GM19351 (cell line): ENCODE data around the gene ABCF1.
"Not testable (repeated sequence)": the region's sequence is repeated elsewhere in the genome, so short reads cannot be mapped to it uniquely, and the experiment has no call there.

Experiments used
- ATAC-seq: cut with Tn5 transposase; IDR thresholded peaks from one replicate; pipeline ENCODE4 v1.9.1; 2021; ENCODE audit warnings: mild to moderate bottlenecking, moderate library complexity; ENCODE audit not compliant: unreplicated experiment

Gene ABCF1

DNA sequence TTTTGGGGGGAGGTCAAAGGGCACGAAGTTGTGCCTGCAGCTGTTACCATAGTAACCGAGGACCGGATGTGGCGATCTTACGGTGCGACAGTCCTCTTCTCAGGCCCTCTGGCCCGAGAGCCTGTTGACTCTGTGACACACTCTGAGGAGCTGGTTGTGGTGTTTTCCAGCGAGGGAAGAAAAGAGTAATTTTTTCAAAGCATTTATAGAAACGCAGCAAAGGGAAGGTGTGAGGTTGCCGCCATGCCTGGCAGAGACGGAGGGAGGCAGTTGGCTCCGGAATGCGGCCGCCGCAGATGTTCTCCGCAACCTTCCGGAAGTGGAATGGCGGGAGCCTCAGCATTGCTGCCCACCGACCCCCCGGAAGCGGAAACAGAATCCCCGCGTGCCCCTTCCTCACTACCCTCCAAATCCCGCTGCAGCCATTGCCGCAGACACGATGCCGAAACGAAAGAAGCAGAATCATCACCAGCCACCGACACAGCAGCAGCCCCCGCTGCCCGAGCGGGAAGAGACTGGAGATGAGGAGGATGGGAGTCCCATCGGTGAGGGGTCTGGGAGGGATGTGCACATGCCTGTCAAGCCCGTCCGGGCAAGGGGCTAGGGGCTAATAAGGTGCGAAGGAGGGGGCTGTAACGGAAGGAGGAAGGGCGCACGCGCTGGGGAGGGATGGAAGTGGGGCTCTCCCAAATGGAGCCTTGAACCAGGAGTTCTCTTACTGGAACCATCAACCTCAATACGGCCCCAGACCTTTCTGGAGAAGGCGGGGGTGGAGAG lies 14.1 kb upstream of the ABCF1 start, which contains the start of gene PRR3:
PRR3 (plus strand) TSS at position 390 of the 777 bp plus-strand sequence; CDS start at position 440, 50 bp downstream.
- ATAC-seq, result peak; percentile 60

DNA sequence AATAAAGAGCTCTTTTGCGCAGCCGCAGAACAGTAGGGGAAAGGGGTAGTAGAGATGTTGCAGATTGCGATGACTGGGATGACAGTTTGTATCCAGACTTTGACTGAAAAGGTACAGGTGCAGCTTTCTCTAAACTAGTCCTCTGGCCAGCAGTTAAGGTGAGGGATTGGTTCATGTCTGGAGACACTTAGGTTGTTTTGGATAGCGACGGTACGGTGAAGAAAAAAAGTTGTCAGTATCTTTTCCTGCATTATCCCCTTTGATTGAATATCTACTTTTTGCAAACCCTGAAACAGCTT lies 13.6 kb upstream of the ABCF1 start:
- no peak for ATAC-seq

DNA sequence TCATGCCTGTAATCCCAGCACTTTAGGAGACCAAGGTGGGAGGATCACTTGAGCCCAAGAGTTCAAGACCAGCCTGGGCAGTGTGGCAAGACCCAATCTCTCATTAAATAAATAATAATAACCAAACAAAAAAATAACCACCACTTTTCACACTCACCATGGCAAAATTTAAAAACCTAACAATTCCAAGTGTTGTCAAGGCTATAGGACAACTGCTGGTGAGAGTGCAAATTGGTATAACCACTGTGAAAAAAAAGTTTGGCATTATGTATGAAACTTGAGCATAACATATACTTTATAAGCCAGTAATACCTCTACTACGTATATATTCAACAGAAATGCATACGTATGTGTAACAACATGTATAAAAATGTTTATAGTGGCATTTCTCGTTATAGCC lies 10.3 kb upstream of the ABCF1 start:
- ATAC-seq, result no peak

DNA sequence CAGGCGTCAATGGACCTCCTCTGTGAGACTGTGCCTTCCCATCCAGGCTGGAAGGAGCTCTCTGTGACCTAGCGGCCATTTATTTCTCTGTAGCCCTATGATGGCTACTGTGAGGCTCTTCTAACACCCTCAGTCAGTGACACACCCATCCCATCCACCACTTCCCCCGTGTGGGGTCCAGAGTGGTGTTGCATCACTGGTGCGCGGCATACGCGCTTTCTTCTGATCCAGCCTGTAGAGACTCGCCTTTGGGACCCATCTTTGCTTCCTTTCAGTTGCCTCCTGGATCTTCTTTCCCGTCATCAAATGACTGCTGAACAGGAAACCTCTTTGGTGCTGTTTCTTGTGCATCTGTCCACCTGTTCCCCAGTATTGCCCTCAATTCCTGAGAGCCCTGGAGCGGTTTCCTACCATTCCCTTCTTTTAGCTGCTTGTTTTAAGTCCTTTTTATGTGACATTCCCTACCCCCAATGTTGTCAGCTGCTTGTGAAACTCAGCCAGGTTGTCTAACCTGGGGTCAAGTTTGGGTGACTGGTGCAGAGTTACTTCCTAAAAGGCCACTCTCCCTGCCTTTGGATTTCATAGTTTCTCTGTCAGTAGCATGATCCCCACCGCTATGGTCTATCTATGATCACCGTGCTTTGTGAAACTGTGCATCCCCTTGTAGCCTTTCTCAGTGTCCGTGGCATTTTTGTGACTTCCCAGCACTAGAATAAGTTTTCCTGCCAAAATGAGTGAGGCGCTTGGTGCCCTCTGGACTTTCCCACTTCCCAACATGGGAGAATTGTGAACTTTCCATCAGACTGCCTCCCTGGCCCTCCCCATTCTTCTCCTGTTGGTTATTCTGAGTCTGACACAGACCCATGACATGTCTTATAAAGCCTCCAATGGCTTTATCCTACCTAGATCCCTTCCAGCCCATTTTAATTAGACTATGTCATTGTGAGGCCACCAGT lies 8.5 kb upstream of the ABCF1 start:
- ATAC-seq, result no peak

DNA sequence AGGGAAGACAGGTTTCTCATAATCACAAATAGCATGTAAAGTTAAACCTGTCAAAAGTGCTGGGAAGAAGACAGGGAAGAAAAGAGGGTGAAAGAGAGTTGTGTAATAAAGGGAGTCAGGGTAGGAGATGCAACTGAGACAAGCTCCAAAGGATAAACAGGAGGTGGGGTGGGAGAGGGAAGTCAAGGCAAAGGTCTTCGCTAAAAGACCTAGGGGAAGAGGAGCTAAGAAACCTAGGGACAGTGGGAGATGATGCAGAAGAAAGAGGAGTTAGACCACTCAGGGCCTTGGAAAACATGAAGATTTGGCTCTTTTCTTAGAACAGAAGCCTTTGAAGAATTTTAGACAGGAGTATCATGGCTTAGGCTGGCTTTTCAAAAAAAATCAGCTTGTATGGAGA lies 7.1 kb upstream of the ABCF1 start:
- ATAC-seq, result no peak

DNA sequence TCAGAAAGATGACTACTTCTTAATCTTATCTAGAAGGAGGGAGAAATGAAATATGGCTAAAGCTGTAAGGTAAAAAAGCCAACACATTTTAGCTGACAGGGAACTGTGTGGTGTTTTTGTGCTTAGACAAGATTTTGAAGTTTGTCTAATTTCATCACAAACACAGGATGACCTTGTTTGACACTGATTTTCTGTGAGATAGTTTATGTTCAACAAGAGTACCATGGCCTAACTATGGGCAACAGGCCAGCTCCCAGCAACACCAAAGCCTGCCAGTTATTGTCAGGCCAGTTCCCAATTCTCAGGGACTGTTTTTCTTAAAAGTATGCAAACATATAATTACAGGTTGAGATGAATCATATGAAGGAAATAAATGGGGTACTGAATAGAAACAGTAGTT lies 5.5 kb upstream of the ABCF1 start:
- ATAC-seq, result no peak

DNA sequence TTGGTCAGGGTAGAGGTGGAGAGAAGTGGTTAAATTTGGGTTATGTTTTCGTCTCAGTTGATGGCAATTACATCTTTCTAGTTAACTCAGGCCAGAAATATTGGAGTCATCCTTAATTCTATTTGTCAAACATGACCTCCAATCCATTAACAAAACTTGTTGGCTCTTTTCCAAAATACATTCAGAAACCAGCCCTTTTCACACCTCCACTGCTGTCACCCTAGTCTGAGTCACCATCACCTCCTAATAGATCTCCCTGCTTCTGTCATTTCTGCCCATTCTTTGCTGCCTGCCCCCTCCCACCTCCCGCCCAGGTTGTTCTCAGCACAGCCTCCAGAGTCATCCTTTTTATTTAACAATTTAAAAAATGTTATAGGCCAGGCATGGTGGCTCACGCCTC lies 3.0 kb upstream of the ABCF1 start:
- ATAC-seq, result no peak

DNA sequence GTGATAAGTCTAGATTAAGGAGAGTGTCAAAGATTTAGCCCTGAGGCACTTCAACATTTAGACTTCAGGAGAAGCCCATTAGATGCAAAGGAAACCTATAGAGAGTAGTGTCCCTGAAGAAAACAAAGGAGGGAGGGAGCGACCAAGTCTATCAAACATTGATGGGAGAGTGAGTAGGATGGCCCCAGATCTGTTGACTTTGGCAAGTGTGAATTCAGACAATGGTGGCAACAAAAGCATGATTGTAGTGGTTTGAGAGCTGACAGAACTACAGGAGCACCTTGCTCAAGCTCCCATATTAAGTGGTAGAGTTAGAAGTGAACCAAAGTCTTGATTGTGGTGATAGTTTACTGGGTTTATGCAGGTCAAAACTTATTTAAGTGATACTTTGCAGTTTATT lies 979 bp upstream of the ABCF1 start:
- ATAC-seq, result no peak

DNA sequence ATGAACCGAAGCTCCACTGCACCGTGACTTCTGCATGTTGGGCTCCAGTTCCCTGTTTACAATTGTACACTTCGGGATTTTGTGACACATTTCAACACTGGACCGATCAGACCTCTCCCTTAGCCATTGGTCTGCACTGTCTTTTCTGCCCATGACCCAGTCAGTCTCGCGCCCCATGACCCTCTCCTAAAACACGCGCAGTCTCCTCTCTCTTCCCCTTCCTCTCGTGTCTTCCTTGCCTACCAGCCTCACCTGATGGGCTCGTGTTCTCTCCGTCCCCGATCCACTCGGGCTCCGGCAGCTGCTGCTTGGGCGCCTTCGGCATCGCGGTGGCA lies 535 bp upstream of the ABCF1 start:
- peak; percentile 11 for ATAC-seq

DNA sequence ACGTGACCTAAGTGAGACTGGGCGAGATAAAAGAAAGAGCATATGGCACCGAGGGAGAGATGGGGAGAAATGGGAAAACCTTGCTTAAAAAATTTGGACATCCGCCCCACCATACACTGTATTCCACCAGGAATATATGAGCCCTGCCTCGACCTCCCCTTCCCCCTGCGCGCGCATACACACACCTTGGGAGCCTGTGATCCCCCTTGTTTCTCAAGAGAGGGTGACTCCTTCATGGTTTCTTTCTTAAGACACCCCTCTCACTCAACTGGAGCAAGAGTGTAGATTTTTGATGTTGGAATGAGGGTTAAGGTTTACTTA lies 480 bp downstream of the ABCF1 start:
- ATAC-seq, result no peak

DNA sequence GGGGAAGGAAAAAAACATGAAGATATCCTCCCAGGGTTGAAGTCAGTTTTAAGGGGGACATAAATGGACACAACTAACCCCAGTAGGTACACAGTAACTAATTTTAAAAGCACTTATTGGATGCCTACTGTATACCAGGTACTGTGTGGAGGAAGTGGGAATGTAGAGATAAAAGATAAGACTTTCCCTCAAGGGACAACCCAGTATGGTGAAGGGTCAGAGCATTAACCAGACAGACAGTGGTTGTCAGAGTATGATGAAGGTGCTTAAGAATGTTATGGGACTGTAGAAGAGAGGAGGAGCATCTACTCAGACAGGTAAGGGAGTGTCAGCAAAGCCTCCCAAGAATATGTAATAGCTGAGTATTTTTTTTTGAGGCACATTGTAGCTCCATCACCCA lies 906 bp downstream of the ABCF1 start:
- ATAC-seq, result no peak

DNA sequence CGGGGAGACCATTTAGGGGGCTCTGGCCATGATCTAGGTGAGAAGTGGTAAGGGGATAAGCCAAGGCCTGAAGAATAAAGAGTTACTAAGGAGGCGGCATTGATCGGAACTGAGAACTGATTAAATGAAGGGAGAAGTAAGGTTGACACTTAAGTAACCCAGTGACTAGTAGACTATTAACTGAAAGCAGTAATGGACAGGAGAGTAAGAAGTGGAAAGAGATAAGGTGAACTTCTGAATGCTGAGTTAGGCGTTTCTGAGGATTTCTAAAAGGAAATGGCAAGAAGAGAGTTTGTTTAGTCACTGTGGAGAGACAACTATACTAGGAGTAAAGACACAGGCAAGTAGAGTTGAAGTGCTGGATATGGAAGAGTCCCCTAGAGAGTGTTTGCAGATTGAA lies 1.9 kb downstream of the ABCF1 start:
- no peak for ATAC-seq

DNA sequence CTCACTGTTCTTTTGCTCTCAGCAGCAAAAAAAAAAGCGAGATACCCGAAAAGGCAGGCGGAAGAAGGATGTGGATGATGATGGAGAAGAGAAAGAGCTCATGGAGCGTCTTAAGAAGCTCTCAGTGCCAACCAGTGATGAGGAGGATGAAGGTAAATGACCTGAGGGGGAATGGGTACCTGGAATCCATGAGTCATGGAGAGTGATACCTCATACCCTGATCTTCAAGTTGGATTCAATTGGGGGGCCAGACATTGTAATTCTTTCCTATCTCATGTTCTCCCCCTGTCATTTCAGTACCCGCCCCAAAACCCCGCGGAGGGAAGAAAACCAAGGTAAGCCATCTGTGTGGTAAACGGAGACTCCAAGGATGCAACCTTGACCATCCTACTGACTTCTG lies 6.8 kb downstream of the ABCF1 start:
- no peak for ATAC-seq

DNA sequence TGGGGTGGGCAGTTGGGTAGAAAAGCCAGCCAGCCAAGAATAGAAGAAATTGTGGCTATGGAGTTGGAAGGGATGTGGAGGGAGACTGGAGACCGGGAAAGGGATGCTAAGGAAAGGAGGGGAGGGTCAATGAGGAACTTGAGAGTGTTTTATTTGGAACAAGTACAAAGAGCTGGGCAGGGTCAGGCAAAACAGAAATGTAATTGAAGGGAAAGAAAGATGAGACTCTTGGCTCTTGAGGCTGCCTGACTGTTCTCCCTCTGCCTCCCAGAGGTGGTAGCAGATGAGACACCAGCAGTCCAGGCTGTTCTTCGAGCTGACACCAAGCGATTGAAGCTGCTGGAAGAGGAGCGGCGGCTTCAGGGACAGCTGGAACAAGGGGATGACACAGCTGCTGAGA lies 12.7 kb downstream of the ABCF1 start:
- no peak for ATAC-seq

DNA sequence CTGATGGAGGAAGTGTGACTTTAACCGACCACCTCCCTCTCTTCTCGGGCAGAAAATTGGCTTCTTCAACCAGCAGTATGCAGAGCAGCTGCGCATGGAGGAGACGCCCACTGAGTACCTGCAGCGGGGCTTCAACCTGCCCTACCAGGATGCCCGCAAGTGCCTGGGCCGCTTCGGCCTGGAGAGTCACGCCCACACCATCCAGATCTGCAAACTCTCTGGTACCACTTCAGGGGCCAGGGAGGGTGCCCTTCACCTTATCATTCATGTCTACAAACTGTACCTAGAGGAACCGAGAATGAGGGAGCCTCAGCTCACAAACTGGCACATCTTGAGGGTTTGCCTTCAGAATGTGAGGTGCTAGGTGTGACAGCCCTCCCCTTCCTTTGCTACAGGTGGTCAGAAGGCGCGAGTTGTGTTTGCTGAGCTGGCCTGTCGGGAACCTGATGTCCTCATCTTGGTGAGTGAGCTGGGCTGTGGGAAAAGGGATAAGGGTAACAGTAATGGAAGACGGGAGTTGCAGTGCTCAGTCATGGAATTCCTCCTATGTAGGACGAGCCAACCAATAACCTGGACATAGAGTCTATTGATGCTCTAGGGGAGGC lies 18.6 kb downstream of the ABCF1 start:
- ATAC-seq, result no peak

DNA sequence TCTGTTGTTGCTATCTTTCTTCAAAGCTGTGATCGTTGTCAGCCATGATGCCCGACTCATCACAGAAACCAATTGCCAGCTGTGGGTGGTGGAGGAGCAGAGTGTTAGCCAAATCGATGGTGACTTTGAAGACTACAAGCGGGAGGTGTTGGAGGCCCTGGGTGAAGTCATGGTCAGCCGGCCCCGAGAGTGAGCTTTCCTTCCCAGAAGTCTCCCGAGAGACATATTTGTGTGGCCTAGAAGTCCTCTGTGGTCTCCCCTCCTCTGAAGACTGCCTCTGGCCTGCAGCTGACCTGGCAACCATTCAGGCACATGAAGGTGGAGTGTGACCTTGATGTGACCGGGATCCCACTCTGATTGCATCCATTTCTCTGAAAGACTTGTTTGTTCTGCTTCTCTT lies 19.3 kb downstream of the ABCF1 start:
- no peak for ATAC-seq

DNA sequence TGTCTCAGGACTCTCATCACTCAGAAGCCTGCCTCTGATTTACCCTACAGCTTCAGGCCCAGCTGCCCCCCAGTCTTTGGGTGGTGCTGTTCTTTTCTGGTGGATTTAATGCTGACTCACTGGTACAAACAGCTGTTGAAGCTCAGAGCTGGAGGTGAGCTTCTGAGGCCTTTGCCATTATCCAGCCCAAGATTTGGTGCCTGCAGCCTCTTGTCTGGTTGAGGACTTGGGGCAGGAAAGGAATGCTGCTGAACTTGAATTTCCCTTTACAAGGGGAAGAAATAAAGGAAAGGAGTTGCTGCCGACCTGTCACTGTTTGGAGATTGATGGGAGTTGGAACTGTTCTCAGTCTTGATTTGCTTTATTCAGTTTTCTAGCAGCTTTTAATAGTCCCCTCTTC lies 19.8 kb downstream of the ABCF1 start:
- ATAC-seq, result no peak

DNA sequence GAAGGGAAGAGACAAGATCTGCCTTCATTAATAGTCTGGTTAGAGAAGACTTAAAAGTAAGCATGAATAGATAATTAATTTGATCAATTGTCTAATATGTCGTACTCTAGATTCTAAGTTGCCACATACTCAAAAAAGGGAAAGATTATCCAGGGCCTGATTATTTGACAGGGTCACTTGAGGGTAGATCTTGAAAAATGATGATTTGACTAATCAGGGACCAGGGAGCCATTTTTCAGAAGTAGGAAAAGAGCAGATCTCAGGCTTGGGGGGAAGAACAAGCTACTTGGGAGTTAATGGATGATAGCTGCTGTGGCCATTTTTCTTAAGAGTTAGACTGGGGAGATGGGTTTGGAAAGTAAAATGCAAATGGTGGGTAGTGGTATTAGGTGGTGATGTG lies 21.0 kb downstream of the ABCF1 start:
- ATAC-seq, result no peak

DNA sequence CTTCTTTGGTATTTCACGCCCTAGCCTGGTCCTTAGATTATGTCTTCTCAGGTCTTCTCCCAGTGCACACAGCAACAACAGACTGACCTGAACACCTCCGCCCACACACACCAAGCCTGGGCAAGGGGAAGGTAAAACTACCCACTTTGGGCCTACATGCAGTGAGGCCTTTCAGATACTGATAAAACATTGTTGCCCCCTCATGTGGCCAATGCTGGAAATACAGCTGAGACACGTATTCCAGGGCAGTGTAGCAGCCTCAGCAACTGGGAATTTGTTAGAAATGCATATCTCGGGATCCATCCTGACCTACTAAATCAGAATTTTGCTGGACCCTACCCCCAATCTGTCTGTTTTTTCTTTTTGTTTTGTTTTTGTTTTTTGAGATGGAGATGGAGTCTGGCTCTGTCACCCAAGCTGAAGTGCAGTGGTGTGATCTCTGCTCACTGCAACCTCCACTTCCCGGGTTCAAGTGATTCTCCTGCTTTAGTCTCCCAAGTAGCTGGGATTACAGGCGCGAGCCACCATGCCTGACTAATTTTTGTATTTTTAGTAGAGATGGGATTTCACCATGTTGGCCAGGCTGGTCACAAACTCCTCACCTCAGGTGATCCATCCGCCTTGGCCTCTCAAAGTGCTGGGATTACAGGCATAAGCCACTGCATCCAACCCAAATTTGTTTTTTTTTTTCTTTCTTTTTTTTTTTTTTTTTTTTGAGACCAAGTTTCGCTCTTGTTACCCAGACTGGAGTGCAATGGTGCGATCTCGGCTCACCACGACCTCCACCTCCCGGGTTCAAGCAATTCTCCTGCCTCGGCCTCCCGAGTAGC lies 26.3 kb downstream of the ABCF1 start:
- ATAC-seq, result not testable (repeated sequence)

DNA sequence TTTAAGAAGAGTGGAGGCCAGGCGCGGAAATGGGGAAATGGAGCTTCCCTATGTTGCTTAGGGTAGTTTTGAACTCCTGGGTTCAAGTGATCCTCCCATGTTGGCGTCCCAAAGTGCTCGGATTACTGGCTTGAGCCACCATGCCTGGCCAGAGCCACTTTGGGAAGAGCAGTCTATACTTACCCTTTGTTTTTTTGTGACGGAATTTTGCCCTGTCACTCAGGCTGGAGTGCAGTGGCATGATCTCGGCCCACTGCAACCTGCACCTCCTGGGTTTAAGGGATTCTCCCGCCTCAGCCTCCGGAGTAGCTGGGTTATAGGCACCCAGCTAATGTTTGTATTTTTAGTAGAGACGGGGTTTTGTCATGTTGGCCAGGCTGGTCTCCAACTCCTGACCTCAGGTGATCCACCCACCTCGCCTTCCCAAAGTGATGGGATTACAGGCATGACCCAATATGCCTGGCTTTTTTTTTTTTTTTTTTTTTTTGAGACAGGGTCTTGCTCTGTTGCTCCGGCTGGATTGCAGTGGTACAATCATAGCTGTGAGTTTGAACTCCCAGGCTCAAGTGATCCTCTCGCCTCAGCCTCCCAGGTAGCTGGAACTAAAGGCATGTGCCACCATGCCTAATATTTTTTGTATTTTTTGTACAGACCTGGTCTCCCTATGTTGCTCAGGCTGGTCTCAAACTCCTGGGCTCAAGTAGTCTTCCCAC lies 27.8 kb downstream of the ABCF1 start:
- no peak for ATAC-seq
